GM11168 (cell line): ENCODE measurements around the gene CASTOR1.
"Not testable (repeated sequence)": the region's sequence is repeated elsewhere in the genome, so short reads cannot be mapped to it uniquely, and the experiment has no call there.

Source experiments
- in situ Hi-C: fragments of 300-500 bp; cut with MboI; formaldehyde crosslinking; loops from one replicate; pipeline ENCODE4 v1.12.0; 2022; ENCODE audit warnings: low sequenced_read_pairs; ENCODE audit not compliant: unreplicated experiment

CASTOR1 gene

DNA sequence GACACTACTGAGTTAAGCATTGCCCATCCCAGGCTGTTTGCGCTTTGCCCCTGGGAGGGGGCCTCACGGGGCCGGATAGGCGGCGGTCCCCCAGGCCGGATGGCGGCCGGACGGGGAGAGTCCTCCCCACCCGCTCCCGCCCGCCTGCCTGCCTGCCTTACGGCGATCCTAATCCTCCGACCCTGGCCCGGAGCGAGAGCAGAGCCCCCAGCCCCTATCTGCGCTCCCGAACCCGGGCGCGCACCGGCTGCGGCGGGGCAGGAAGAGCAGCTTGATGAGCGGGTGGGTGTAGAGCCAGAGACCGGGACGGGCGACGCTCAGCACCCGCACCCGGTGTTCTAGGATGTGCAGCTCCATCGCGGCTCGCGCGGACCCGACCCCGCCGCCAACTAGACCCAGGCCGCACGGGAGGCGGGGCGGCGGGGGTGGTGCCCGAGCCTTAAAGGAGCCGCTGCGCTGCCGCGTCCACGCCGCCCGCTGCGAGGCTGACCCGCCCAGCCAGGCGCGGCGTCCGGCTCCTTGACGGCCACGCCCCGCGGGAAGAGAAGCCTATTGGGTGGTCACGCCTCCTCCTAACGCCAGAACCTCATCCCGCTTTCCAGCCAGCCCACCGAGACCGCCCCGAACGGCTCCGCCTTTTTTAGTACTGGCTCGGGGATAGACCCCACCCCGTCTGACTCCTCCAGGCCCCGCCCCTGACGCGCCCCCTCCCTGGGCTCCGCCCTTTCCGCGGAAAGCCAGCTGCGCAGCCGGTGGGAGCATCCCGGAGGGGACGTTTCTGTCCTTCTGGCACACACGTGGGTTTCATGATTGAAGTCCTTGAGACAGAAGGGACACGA, at the start of gene CASTOR1:
TSS of gene CASTOR1 (minus strand) at position 365 of the 839 bp plus-strand sequence. CDS start at position 357, 8 bp downstream.
- in situ Hi-C loops: loop anchor here (5.0 kb wide), 1 partner anchor 98 kb away; the partner anchor contains the start of gene RNF215

DNA sequence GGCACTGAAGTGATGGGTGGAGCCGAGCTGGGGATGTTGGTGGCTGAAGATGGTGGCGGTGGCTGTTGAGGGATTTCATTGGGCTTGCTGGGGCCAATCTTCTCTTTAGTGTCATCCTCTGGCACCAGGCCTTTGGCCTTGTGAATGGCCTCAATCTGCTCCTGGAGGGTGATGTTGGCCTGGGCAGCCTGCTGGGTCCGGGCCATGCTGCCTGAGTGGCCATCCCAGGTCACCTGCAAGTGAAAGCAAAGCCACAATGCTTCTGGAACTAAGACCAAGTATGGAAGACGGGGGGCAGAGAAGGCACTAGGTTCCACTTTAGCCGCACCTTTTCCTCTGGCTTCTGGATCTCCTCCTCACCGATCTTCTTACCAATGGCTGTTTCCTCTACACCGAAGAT, 49.5 kb upstream of the CASTOR1 start:
- in situ Hi-C loops: no loop called here

DNA sequence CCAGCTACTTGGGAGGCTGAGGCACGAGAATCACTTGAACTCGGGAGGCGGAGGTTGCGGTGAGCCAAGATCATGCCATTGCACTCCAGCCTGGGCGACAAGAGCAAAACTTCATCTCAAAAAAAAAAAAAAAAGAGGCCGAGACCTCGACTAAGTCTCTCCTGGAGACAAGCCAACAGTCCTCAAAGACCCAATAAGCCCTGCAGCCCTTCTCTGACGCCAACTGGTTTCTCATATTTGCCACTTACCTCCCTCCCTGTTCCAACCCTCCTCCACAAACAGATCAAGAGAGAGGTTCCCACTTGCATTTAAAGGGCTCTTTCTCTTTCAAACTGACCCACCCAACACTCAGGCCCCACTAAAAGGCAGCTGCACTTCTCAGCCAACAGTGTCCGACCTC, 49.0 kb upstream of the CASTOR1 start:
- in situ Hi-C loops: not testable (repeated sequence)

DNA sequence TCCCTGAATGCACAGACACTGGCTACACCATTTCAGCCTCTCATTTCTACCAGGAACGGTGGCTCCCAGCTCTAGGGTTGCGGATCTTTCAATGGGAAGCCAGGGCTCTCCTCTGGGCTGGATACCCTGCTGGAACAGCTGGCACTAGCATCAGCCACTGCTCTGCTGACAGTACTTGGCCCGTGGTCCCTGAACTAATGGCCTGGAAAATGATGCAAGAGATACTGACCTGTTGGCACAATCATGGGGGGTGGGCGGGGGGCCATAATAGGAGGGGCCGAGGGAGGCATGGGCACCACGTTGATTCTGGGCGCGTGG, 48.1 kb upstream of the CASTOR1 start:
- in situ Hi-C loops: no loop called here

DNA sequence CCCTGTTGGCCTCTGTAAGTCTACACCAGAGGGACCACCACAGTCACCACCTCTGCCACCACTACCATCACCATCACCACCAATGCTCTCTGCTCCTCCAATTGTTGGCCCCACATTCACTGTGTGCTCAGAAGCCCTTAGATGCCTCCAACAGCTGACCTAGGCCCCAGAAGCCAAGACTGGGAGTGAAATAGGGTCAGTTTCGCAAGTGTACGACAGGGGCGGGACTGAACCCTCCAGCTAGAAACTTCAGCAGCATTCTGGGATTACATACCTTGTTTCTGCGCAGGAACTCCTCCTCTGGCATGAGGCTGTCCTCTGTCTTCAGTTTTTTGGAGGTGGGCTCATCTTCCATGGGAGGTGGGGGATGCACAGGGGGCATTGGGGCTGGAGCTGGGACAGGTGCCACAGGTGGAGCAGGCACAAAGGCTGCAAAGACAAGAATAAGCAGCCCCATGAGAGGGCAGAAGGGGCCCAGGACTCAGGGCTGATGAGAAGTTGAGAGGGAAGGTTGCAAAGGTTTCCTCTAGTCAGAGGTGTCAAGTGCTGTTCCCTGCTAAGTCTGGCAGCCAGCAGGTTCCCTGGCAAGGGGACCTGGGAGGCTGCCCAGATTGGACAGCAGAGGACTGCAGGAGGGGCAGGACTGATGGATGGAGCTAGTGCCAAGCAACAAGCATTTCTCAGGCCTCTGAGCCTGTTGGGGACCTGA, 47.6 kb upstream of the CASTOR1 start:
- in situ Hi-C loops: no loop called here

DNA sequence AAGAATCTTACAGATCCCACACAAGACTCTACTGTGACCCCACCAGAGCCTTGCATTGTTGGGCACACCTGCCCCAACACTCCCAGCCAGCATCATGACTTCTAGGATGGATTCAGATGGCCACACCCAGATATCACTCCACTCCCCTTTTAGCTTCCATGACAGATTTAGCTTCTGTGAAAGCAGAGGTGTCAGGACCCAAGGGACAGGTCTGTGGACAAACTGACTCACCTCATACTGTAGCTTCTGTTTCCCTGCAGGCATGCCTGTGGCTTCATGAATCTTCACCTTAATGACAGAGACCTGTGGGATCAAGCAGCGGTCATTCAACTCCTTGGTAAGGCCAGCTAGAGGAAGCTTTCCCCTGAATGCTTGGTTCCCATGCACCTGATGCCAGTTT, 45.9 kb upstream of the CASTOR1 start:
- in situ Hi-C loops: no loop called here

DNA sequence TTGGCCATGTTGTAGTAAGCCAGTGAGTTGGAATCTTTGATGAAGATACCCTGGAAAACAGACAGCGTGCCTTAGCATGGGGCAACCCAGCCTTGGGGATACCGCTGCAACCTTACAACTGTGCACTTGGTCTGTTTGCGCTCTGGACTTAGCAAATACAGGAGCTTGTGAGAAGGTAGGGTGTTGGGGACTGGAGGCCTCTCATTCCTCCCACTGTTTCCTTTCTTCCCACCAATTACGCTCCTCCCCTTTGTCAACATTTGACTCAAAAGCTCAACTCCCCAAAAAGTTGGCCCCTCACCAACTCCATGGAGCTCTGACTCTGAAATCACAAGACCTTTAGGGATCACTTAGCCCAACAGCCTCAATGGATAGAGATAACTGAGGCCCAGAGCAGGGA, 45.3 kb upstream of the CASTOR1 start:
- in situ Hi-C loops: no loop called here

DNA sequence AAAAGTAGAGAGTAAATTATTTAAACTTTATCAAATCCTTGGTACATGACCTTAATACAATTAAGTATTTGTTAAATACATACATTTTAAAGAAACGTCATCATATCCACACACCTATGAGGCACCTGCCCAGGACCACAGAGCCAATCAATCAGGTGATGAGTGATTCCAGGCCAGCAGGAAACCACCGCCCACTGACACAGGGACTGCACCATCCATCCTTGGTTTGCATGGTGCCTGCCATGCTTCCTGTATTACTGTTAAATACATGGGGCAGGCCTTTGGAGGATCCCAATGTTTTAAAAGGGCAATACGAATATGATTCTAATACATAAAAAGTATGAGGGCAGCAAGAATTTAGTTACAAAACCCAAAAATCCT, 44.4 kb upstream of the CASTOR1 start:
- in situ Hi-C loops: no loop called here

DNA sequence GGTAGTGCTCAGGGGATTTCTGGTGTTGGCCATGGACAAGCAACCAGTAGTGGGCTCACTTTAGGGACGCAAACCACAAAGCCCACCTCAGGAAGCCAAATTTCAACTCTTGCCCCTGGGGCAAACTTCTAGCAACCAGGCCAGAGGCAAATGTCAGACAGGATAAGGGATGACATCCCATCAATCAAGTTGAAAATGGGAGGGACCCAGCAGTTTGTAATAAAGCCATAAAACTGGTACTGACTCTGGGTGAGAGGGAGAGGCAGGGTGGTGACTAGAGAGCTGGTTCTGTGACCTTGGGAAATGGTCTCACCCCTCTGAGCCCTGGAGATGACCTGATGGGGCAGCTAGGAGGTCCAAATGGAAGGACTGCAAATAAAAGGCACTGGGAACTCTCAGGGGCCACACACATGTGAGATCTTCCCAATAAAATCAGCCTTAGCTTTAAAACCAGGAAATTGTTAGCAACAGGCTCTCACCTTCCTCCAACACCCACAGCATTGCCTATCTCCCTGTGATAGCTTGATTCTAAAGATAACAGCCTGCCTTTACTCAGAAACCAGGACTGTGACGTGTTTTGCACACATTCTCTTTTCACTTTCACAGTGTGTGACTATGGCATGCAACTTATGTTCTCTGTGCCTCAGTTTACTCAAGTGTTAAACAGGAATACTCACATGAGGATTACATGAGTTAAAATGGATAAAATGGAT, 43.8 kb upstream of the CASTOR1 start:
- in situ Hi-C loops: no loop called here

DNA sequence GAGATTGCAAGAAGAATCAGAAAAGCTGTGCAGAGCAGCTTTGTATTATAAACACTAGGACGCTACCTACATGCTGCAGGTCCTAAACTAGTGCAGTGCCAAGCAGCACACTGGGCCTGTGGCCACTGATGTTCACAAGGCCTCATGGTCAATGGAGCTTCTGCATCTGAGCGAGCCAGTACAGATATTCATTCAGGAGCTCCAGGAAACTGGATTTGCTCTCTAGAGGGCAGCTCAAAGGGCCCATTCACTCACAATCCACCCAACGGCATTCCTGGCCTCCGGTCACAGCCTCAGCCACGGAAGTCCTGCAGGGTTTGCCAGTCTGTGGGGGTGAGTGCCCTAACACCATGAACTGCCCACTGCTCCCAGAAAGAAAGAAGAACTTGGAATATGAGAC, 43.2 kb upstream of the CASTOR1 start:
- in situ Hi-C loops: no loop called here

DNA sequence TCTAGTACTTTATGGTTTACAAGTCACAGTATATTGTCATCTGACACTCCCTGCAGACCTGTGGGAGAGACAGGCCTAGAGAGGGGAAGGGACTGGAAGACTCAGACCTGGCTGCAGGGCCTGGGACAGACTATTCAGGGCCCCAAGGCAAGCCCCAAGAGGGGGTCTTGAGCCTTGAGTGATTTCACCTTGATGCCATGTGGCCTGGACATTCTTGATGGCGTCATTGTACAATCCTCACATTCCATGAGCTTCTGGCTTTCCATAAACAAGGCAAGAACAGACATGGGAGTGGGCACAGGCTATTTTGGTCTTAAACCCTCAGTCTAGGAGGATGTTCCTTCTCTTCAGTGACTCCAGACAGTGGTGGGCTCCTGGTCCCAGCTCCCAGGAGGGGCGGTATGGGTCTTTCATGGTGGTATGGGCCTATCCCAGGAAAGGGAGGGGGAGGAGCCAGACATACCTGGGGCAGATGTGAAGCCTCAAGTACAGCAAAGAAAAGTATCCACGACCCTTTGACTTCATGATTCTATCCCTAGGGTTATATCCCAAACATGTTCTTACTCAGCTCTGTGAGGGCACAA, 39.3 kb upstream of the CASTOR1 start:
- in situ Hi-C loops: no loop called here

DNA sequence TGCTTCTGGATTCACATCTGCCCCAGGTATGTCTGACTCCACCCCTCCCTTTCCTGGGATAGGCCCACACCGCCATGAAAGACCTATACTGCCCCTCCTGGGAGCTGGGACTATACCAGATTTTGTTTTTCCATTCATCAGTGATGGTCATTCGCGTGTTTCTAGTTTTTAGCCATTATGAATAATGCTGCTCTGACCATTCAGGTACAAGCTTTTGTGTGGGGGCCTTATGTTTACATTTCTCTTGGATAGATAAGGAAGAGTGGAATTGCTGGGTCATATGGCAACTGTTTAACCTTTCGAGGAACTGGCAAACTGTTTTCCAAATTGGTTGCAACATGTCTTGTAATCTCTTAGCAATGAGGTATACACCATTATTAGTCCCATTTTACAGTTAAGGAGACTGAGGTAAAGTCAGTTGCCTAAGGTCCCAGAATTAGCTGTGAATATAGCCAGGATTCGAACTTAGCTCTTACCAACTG, 38.6 kb upstream of the CASTOR1 start:
- in situ Hi-C loops: no loop called here

DNA sequence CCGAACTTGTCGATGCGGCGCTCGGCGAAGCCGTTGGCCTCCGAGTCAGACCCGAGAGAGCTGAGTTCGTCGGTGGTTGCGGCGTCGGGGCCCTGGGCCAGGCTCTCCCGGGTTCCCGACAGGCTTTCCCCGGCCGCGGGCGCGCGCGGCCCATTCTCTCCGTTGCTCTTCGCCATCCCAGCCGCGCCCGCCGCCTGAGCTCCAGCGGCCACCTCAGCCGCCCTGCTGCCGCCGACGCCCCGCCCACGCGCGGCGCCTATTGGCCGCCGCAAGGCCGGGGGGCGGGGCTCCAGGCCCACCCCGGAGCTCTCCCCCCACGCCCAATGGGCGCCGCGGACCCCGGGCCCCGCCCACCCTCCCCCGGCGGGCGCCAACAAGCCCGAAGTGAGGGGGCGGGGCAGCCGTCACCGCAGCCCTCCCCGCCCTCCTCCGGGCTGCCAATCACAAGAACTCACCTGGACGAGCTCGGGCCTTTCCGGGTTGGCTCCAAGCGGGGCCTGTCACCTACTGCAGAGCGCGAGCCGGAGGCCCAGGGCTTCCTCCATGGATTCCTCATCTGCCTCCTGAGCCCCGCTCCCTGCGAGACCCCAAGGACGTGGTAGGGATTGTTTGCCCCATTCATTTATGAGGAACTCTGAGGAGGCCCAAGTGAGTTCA, 37.5 kb upstream of the CASTOR1 start, which contains the start of gene TBC1D10A:
TSS of gene TBC1D10A (minus strand) at position 236 of the 657 bp plus-strand sequence. CDS start at position 176, 60 bp downstream.
- in situ Hi-C loops: no loop called here

DNA sequence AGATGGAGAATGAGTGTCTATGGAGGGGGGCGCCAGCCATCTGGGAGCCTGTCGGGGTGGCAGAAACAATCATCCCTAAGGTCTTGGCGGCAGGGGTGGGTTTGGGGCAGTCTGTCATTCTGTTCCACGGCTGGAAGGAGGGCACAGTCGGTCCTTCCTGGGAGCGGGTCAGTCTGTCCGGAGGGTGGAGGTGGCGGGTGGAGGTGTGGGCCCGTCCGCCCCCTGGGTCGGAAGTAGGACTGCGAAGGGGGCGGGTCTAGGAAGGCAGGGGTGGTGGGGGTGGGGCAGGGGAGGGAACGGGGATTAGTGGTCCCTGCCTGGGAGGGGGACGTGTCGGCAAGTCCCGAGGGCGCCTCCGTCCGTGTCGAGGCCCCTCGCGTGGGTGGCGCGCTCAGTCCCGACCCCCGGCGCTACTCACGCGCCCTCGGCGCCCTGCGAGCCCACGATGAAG, 37.0 kb upstream of the CASTOR1 start:
- in situ Hi-C loops: no loop called here

DNA sequence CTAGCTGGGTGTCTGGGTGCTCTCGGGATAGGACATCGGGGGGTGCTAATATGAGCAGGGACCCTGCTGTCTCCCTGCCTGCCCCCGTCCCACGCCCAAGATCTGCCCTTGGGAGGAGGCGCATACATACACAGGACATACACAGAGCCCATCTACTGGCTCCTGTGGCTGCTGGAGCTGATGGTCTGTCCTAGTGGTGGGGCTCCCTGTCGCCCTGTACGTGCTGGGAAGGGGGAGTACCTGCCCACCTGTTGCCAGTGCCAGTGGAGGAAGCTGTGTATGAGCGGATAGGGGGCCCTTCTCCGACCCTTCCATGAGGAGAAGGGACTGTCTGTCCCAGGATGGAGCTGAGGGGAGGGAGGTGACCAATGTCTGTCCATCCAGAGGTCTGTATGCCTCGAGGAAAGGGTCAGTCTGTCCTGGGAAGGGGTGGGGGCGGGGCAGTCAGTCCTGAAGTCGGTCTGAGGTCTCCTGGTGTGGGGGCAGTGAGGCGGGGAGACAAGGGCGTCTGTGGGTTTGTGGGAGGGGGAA, 36.5 kb upstream of the CASTOR1 start:
- in situ Hi-C loops: no loop called here

DNA sequence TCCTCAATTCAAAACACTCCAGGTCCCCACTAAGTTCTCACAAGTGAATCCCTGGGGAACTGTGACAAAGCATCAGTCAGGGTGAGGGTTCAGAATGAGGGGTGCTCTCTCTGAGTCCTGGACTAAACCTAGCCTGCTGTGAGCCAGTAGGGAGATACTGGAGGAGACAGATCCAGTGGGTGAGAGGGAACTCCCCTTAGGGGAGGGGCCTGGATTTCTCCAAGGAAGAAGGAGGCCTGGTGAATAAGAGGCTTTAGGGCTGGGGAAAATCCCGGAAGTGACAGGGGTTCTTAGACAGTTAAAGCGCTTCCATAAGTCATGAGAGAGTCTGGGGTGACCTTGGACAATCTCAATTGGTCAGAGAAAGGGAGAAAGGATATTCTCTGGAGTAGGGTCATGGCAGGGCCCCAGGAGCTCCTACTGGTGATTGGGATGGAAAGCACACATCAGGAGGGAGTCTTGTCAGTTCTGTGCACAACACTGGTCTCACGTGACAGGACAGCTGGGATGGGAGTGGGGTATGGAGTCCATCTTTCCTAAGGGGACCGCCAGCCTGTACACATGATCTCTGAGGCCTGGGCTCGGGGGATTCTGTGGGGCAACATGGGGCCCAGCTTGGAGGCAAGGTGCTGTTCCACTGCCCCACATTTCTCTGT, 35.9 kb upstream of the CASTOR1 start:
- in situ Hi-C loops: no loop called here

DNA sequence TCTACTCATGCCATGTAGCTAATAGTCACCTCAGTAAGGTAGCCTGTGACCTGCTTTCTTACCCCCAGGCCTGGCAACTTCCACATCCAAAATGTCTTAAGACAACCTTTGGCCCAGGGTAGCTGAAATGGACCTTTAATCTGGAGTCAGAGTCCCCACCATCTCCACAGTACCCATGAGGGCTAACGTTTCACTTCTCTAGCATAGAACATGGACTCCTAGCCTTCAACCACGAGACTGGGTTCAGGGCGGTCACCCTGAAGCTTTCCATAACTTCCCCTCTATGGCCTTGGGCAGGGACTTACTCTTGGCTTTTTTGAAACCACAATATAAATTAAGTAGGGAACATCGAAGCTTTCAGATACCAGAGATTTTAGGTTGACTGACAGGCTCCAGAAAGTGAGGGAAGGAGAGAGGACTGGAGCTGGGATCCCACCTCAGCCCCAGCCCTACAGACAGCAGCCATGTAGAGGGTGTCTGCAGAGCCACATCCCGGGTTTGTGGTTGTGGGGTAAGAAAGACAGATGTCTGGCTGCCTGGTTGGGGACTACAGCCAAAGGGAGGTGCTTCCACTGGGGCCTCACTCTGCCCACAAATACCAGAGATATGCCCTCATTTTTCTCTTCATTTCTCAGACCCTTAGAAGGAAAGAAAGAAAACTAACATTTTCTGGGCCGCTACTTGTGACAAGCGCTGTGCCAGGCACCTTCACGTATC, 34.9 kb upstream of the CASTOR1 start:
- in situ Hi-C loops: no loop called here

DNA sequence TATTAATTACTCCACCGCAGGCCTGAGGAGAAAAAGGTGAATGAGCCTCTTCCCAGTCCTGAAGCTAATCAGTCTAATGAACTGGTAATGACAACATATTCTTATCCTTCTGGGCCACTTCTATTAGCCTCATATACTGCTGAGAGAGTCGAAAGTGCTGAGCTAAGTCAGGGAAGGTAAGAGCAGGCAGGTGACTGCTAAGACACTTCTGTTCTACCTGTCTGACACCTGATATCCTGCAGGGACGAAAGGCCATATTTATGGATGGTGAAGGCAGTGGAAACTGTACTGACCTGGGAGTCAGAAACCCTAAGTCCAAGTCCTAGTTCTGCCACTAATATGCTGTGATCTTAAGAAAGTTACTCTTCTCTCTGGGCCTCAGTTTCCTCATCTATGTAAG, 33.9 kb upstream of the CASTOR1 start:
- in situ Hi-C loops: no loop called here

DNA sequence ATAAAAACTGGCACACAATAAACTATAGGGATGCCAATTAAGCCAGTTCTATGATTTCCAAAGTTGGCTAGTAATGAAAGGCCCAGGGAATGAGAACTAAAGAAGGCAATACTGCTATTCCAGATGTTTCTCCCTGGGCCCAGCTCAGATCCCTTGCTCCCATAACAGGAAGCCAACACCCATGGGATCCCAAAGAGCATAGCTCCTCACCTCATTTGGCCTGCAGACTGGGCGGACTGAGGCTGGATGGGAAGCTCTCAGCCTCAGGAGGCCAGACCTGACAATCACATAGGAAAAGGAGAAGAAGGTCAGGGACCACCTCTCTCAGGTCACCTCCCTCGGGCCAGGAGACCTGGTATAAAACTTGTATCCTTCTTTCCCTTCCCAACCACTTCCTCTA, 32.2 kb upstream of the CASTOR1 start:
- in situ Hi-C loops: no loop called here
